GM12891 (cell line): ENCODE data around the gene PSMD1.

ENCODE experiments used
- POLR2A ChIP-seq: IDR thresholded peaks from 2 replicates; pipeline ENCODE4 v1.6.1; 2011; ENCODE audit warnings: low read depth, low read length, control low read depth
- TAF1 ChIP-seq: IDR thresholded peaks from 2 replicates; pipeline ENCODE4 v1.6.1; 2011; ENCODE audit warnings: low read depth, low read length, control low read depth

DNA sequence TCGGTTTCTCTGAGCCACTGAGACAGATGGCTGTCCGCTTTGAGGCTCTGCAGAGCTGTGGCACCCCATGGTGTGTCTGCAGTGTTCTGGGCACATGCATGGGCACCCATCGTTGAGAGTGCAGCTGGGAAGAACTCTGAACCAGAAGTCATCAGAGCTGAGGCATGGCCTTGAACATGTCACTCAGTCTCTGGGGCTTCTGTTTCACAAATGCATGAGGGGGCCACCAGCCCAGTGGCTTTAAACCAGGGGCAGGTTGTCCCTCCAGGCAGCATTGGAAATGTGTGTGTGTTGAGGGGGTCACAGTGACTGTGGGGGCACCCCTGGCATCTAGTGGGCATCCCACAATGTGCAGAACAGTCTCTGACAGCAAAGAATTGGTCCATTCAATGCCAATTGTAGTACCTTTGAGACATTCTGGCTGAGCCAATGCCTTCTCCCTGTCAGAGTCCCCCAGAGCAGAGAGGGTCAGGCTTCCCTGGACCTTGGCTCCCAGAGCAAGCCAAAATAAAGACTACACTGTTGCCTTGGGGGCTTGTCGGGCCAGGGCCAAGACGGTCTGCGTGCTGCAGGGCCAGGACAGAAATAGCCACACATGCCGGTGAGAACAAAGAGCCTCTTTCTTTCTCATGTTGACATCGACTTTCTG lies 9.3 kb upstream of the PSMD1 start:
- no peak for TF ChIP-seq POLR2A
- TF ChIP-seq TAF1: no peak
